Measurements from ENCODE around the gene TNFAIP1.

TNFAIP1 gene

DNA sequence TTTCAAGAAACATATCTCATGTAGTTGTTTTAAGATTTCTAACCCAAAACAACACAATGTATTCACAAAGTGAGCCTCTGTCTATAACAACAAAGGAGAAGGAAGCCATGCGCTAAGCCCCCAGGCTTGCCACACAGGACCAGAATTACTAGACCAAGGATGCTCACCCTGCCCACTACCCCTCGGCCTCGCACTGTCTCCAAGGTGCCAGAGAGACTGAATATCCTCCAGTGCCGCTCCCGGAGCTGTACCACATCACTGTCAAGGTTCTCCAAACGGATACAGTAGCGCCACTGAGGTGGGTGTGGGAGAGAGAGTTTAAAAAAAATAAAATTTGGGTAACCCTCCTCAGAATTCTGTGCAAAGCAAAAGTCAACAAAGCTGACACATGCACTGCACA lies 14.7 kb downstream of the TNFAIP1 start:
- TF ChIP-seq, protein P1, sequence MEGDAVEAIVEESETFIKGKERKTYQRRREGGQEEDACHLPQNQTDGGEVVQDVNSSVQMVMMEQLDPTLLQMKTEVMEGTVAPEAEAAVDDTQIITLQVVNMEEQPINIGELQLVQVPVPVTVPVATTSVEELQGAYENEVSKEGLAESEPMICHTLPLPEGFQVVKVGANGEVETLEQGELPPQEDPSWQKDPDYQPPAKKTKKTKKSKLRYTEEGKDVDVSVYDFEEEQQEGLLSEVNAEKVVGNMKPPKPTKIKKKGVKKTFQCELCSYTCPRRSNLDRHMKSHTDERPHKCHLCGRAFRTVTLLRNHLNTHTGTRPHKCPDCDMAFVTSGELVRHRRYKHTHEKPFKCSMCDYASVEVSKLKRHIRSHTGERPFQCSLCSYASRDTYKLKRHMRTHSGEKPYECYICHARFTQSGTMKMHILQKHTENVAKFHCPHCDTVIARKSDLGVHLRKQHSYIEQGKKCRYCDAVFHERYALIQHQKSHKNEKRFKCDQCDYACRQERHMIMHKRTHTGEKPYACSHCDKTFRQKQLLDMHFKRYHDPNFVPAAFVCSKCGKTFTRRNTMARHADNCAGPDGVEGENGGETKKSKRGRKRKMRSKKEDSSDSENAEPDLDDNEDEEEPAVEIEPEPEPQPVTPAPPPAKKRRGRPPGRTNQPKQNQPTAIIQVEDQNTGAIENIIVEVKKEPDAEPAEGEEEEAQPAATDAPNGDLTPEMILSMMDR (IDR thresholded peaks at IDR 0.05): no peak

DNA sequence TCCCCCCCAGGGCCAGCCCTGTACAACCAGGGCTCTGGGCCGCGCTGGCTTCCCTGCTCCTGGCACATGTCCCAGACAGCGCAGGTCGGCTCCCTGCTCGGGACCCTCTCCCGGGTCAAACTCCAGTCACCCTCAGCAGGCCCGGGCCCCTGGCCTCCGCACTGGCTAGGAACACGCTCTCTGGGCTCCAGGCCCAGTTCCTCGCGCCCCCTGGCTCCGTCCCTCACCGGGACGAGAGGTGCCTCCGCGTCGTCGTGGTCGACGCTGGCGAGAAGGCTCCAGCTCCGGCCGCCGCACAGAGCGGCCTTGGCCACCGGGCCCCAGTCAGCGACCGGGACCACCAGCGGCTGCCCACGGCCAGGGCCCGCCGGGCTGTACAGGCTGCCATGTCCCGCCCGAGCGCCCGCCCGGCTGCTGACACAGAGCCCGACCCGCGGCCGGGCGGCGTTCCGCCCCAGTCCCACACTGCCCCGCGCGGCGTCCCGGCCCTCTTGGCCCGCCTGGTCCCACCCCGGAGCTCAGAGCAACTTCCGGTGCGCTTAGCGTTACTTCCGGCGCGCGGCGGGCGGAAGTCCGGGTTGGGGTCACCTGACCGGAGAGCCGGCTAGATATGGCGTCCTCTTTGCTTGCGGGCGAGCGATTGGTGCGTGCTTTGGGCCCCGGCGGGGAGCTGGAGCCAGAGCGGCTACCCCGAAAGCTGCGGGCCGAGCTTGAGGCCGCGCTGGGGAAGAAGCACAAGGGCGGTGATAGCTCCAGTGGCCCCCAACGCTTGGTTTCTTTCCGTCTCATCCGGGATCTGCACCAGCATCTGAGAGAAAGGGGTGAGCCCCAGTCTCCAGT lies 21.7 kb downstream of the TNFAIP1 start, which contains the start of gene POLDIP2:
TSS of gene POLDIP2 (minus strand) at position 467 of the 840 bp plus-strand sequence. CDS start at position 388, 79 bp downstream.
- TF ChIP-seq, protein P1 (IDR thresholded peaks at IDR 0.05): no peak

DNA sequence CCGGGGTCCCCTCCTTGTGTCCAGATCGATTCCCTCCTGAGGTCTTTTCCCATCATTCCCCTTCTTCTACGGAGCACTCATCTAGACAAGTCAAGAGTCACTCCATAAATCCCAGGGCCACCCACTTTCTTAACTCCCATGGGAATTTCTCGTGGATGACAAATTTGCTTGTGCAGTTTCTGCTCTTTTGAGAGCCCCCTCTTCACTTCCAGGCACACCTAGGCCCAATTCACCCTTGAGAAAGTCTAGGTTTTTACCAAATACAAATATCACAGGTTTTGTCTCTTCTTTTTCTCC lies 22.3 kb downstream of the TNFAIP1 start:
- TF ChIP-seq, protein P1 (IDR thresholded peaks at IDR 0.05): no peak

DNA sequence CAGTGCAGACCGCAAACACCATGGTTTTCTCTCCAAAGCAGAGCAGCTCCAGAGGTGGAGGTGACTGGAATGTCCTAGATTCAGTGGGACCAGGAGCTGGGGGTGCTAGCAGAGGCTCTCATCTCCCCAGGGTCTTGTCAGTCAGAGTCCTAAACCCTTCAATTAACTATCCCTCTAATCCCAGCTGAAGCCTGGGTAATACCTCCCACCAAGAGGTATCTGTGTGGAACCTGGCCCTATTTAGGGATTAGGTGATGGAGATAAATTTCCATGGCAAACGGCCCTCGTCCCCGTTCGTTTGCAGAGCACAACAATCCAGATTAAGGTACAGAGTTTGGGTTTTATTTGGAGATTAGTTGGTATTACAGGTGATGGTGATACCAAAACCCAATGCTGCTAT lies 27.6 kb downstream of the TNFAIP1 start:
- TF ChIP-seq, protein P1 (IDR thresholded peaks at IDR 0.05): no peak

DNA sequence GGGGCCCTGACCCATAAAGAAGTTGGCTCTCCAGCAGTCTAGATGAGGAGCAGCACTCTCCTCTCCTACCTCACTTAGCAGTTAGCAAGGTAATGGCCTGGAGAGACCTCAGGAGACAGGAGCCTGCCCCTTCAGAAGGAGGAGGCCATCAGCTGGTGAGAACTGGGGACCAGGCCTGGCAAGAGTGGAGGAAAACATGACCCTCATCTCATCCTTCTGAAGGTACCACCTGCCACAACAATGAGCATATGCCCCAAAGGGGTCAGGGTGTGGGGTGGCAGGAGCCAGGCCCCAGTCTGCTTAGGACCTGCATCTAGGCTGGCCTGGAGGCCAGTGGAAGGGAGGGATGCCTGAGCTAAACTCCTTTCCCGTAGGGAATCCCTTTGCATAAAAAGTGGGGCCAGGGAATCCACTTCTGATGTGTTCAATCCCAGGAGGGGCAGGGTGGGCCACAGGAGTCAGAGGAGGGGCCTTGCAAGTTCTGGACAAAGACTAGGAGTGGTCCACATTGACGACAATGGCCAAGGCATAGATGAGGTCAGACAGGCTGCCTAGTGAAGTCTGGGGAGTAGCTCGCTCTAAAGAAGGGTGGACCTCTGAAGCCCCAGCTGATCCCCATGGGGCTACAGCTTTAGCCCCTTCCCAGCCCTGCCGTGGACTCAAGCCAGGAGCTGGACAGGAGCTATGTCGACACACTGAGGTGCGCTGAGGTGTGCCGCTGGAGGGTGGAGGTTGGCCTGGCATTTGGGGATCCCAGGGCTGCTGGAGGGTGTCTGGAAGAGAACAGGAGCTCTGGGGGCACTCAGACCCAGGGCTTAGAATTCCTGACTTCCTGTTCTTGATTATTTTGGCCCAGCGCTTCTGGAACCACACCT lies 28.5 kb downstream of the TNFAIP1 start:
- TF ChIP-seq, protein P1 (IDR thresholded peaks at IDR 0.05): no peak

DNA sequence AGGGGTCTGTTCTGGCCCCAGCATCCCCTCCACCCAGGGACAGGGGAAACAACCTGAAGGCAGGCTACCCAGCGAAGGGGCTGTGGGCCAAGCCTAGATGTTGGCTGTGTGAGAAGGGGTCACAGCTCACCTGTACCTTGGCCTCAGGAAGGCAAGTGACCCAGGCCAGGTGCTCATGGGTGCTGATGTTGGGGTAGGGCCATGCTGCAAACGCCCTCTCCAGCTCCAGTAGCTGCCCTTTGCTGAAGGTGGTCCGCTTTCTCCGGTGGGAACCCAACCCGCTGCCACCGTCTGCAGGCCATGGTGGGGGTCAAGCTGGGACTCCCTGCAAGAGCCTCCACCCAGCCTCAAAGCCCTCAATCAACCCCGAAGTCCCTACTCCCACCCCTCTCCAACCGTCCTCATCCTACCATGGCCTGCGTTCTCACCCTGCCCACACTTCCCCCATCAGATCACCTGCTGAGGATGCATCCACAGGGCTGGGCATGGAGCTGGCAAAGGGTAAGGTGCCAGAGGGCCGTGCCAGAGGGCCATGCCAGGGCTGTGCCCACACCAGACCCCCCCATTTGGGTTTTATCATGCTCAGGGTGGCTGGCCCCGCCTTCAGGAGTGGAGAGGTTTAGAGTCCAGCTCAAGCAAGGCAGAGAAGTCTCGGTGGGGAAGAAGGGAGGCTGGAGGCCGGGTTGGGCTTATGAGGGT lies 29.3 kb downstream of the TNFAIP1 start, which contains the start of gene SEBOX:
TSS of gene SEBOX (minus strand) at position 535 of the 699 bp plus-strand sequence. CDS start at position 487, 48 bp downstream.
- TF ChIP-seq, protein P1 (IDR thresholded peaks at IDR 0.05): no peak

DNA sequence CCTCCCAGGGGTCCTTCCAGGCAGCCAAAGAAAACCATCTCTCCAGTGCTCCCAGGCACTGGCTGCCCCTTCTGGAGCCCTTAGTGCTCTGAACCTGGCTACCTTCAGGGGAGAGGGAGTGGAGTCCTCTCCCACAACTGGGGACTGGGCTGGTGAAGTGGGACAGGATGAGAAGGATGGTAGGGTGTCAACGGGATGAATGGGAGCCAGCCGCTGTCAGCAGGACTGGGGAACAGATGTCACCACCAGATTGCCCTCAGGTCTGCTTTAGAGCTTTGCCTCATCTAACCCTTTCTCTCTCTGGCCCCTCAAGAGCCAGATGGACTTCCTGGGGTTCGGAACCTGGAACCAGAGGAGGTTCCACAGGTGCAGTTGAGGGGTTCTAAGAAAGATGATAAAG lies 29.9 kb downstream of the TNFAIP1 start:
- TF ChIP-seq, protein P1 (IDR thresholded peaks at IDR 0.05): no peak
